ENCODE measurements around the gene CASP7.

CASP7 gene

GRCh38 chr10:113643183-113643582 is 36.5 kb upstream of the CASP7 start:
- H3K27ac ChIP-seq, result no peak overlapping the region
- in situ Hi-C loops (cut with HindIII; ENCODE audit: low pct_ligation_motif_present, low sequenced_read_pairs), result no loop called here
- no peak for DNase-seq

GRCh38 chr10:113644185-113645120 is 35.3 kb upstream of the CASP7 start:
- peak; percentile 31 for DNase-seq
- in situ Hi-C loops (cut with HindIII; ENCODE audit: low pct_ligation_motif_present, low sequenced_read_pairs), result no loop called here
- no peaks in the 10 kb centered on the region for H3K36me3 ChIP-seq (replicated peaks)
- H3K27ac ChIP-seq, result no peak overlapping the region
- H3K4me3 ChIP-seq (ENCODE audit: low read depth, low read length), result no peak overlapping the region
- no peak for TF ChIP-seq CTCF (IDR thresholded peaks at IDR 0.05; ENCODE audit: low read depth, low read length, missing control alignments)
- H3K27me3 ChIP-seq (replicated peaks), result no peaks in the 10 kb centered on the region

More at GRCh38 chr10:113643183-113643582, 36.5 kb upstream of the CASP7 start:
- Histone ChIP-seq H3K27me3 (replicated peaks) (no peaks in the 10 kb centered on the region), H3K4me3 (ENCODE audit: low read depth, low read length) (no peak overlapping the region), H3K36me3 (replicated peaks) (no peaks in the 10 kb centered on the region)
- TF ChIP-seq CTCF (IDR thresholded peaks at IDR 0.05; ENCODE audit: low read depth, low read length, missing control alignments), result no peak

- H3K27ac ChIP-seq, result no peak overlapping the region
- DNase-seq, result no peak
- H3K36me3 ChIP-seq (replicated peaks), result no peaks in the 10 kb centered on the region
- no peak for TF ChIP-seq CTCF (IDR thresholded peaks at IDR 0.05; ENCODE audit: low read depth, low read length, missing control alignments)
- H3K27me3 ChIP-seq (replicated peaks), result no peaks in the 10 kb centered on the region
- in situ Hi-C loops (cut with HindIII; ENCODE audit: low pct_ligation_motif_present, low sequenced_read_pairs), result no loop called here
- H3K4me3 ChIP-seq (ENCODE audit: low read depth, low read length), result no peak overlapping the region
Measured at GRCh38 chr10:113646336-113647201, 33.1 kb upstream of the CASP7 start.

- Histone ChIP-seq H3K36me3 (replicated peaks) (no peaks in the 10 kb centered on the region), H3K27me3 (replicated peaks) (no peaks in the 10 kb centered on the region), H3K27ac (no peak overlapping the region), H3K4me3 (ENCODE audit: low read depth, low read length) (no peak overlapping the region)
- DNase-seq, result no peak
- no peak for TF ChIP-seq CTCF (IDR thresholded peaks at IDR 0.05; ENCODE audit: low read depth, low read length, missing control alignments)
- in situ Hi-C loops (cut with HindIII; ENCODE audit: low pct_ligation_motif_present, low sequenced_read_pairs), result no loop called here
Measured at GRCh38 chr10:113647812-113648211, 31.9 kb upstream of the CASP7 start.

GRCh38 chr10:113648478-113648877 is 31.2 kb upstream of the CASP7 start:
- no peak overlapping the region for H3K27ac ChIP-seq
- TF ChIP-seq CTCF (IDR thresholded peaks at IDR 0.05; ENCODE audit: low read depth, low read length, missing control alignments), result no peak
- H3K27me3 ChIP-seq (replicated peaks), result no peaks in the 10 kb centered on the region
- no peak for DNase-seq
- no peak overlapping the region for H3K4me3 ChIP-seq (ENCODE audit: low read depth, low read length)
- in situ Hi-C loops (cut with HindIII; ENCODE audit: low pct_ligation_motif_present, low sequenced_read_pairs), result no loop called here
- H3K36me3 ChIP-seq (replicated peaks), result no peaks in the 10 kb centered on the region
